Measurements from ENCODE around the gene CEMIP.

The CEMIP gene

GRCh38 chr15:80852676-80853075, 73.5 kb downstream of the CEMIP start:
- no peak for DNase-seq (ENCODE audit: low read depth)

GRCh38 chr15:80854104-80854503, 74.9 kb downstream of the CEMIP start:
- no peak for DNase-seq (ENCODE audit: low read depth)

- DNase-seq (ENCODE audit: low read depth) = no peak
These were observed 76.0 kb downstream of the CEMIP start for GRCh38 chr15:80855206-80855605.

DNA sequence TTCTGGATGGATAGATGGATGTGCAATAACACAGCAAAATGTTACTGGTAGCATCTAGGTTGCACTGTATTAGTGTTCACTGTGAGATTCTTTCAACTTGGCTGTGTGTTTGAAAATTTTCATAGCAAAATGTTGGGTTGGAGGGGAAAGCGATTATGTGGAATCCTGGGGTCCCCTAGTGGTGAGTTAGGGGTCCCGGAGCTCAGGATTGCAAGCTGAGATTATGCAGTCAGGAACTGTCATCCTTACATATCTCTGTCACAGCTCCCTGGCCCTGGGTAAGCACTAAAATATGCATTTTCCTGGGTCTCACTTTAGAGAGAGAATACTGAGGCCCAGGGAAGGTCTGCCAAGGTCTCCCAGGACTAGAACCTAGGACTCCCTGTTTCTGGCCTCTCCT, 77.2 kb downstream of the CEMIP start:
- DNase-seq (ENCODE audit: low read depth) = peak; percentile 8

GRCh38 chr15:80856809-80857377, 77.7 kb downstream of the CEMIP start:
- DNase-seq (ENCODE audit: low read depth) = no peak

- DNase-seq (ENCODE audit: low read depth) = no peak
These were observed 82.6 kb downstream of the CEMIP start for GRCh38 chr15:80861731-80862170.

- DNase-seq (ENCODE audit: low read depth) = no peak
These were observed 85.5 kb downstream of the CEMIP start for GRCh38 chr15:80864666-80865065.

- no peak for DNase-seq (ENCODE audit: low read depth)
These were observed 87.8 kb downstream of the CEMIP start for GRCh38 chr15:80866936-80867335.

DNA sequence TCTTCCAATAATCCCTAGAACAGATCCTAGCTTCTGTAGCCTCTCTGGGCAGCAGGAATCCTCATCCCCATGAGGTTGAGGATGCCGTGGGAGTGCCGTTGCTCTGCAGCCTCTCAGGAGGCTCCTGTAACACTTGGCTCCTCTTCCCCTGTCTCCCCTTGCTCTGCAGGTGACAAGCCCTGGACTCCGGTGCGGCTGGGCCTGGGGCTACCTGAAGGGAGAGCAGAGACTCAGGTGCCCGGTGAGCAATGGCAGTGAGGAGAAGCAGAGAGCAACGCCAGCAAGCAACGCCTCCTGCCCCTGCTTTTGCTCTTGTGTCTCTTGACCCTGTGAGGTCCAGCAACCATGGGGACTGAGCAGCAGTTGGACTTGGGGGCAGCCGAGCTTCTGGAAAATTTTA, 91.2 kb downstream of the CEMIP start:
- no peak for DNase-seq (ENCODE audit: low read depth)

GRCh38 chr15:80870893-80871292, 91.7 kb downstream of the CEMIP start:
- DNase-seq (ENCODE audit: low read depth) = no peak

GRCh38 chr15:80871858-80872257, 92.7 kb downstream of the CEMIP start:
- no peak for DNase-seq (ENCODE audit: low read depth)

- DNase-seq (ENCODE audit: low read depth) = no peak
These were observed 94.3 kb downstream of the CEMIP start for GRCh38 chr15:80873366-80873952.

GRCh38 chr15:80875568-80876347, 96.6 kb downstream of the CEMIP start:
- DNase-seq (ENCODE audit: low read depth) = no peak

DNA sequence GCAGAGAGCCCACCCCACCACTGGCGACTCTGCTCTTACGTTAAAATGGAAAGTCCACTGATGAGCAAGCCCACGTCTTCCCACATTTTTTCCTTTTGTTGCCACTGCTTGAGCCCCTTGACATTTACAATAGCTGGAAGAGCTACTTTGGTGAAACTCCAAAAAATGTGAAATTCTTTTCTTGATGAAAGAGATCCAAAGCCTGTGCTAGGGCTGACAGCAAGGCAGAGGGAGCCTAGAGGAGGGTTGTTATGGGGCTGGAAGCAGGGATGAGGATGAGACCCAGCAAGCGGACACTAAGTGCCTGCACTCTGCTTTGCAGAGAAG, 97.1 kb downstream of the CEMIP start:
- DNase-seq (ENCODE audit: low read depth) = no peak

GRCh38 chr15:80878242-80878866, 99.2 kb downstream of the CEMIP start:
- no peak for DNase-seq (ENCODE audit: low read depth)

GRCh38 chr15:80878867-80879250, 99.7 kb downstream of the CEMIP start:
- DNase-seq (ENCODE audit: low read depth) = no peak

DNA sequence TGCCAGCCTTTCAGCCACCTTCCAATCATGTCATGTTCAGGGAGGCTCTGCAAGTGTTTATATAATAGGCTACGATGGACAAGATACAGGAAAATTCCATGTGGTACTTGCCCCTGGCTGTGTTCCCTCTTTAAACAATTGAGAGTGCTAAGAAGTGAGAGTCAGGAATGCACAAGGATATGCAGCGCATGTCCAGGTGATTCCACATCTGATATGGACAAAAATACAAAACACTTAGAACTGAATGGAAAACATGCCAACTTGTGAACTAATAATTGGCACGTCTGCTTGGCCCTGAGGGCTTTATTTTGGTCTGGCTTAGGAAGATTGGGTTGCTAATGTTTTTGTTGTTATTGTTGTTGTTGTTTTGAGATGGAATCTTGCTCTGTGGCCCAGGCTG, 100.9 kb downstream of the CEMIP start:
- no peak for DNase-seq (ENCODE audit: low read depth)

- DNase-seq (ENCODE audit: low read depth) = no peak
These were observed 104.5 kb downstream of the CEMIP start for GRCh38 chr15:80883641-80884040.

GRCh38 chr15:80885016-80885579, 105.9 kb downstream of the CEMIP start:
- no peak for DNase-seq (ENCODE audit: low read depth)

- no peak for DNase-seq (ENCODE audit: low read depth)
These were observed 108.0 kb downstream of the CEMIP start for GRCh38 chr15:80887148-80887547.

DNA sequence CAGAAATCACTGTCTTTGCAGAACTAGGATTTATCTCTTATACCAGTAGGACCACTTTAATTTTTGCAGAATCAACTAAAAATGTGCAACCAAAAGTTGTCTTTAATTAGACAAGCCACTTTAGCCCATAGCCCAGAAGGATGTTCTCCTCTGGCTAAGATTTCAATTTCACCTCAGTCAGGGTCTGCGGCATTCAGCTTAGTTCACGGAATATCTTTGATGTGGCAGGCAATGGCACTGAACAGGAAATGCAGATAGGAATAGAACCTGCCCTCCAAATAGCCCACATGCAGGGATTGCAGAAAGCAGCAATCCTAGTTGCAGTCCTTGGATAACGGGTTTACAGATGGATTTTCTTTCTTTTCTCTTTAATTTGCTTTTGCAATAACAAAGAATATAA, 109.7 kb downstream of the CEMIP start:
- DNase-seq (ENCODE audit: low read depth) = no peak

GRCh38 chr15:80890341-80891005, 111.3 kb downstream of the CEMIP start:
- no peak for DNase-seq (ENCODE audit: low read depth)

Data from activated T-cell treated with anti-CD3 and anti-CD28 coated beads for 48 hours (primary cell).